WERI-Rb-1 (cell line): Measurements from ENCODE around the gene CDKN1C.

Experiments used
- DNase-seq: peaks from one replicate; pipeline ENCODE4 v3.0.0-alpha.2; 2020
- H3K27ac ChIP-seq: fragments of 250-450 bp; sonication (Bioruptor Pico); 2 replicates; pipeline ENCODE4 v1.5.1; 2020; ENCODE audit warnings: mild to moderate bottlenecking, moderate library complexity
- H3K27me3 ChIP-seq: fragments of 250-450 bp; sonication (Bioruptor Pico); 2 replicates; pipeline ENCODE4 v1.5.1; 2021; ENCODE audit warnings: mild to moderate bottlenecking, low read depth, moderate library complexity; ENCODE audit not compliant: insufficient read depth, severe bottlenecking
- H3K36me3 ChIP-seq: fragments of 250-450 bp; sonication (Bioruptor Pico); 2 replicates; pipeline ENCODE4 v1.5.1; 2020; ENCODE audit warnings: mild to moderate bottlenecking, moderate library complexity
- H3K4me3 ChIP-seq: 2 replicates; pipeline ENCODE4 v1.5.1; 2011; ENCODE audit warnings: low read depth, mild to moderate bottlenecking, control low read depth, low read length
- H3K9me3 ChIP-seq: fragments of 250-450 bp; sonication (Bioruptor Pico); 2 replicates; pipeline ENCODE4 v1.5.1; 2021; ENCODE audit warnings: mild to moderate bottlenecking, moderate library complexity; ENCODE audit not compliant: severe bottlenecking
- TF ChIP-seq, protein P1 (sequence below): IDR thresholded peaks from 2 replicates; pipeline ENCODE4 v1.5.1; 2011; ENCODE audit warnings: low read depth, mild to moderate bottlenecking, control low read depth, inconsistent platforms, low read length

Gene CDKN1C

GRCh38 chr11:2896047-2896446 lies 10.5 kb upstream of the CDKN1C start:
- Histone ChIP-seq H3K27me3 (no peaks in the 10 kb centered on the region), H3K27ac (no peak overlapping the region), H3K9me3 (no peaks in the 10 kb centered on the region), H3K36me3 (no peaks in the 10 kb centered on the region), H3K4me3 (no peak overlapping the region)
- DNase-seq, result no peak
- TF ChIP-seq, protein P1, sequence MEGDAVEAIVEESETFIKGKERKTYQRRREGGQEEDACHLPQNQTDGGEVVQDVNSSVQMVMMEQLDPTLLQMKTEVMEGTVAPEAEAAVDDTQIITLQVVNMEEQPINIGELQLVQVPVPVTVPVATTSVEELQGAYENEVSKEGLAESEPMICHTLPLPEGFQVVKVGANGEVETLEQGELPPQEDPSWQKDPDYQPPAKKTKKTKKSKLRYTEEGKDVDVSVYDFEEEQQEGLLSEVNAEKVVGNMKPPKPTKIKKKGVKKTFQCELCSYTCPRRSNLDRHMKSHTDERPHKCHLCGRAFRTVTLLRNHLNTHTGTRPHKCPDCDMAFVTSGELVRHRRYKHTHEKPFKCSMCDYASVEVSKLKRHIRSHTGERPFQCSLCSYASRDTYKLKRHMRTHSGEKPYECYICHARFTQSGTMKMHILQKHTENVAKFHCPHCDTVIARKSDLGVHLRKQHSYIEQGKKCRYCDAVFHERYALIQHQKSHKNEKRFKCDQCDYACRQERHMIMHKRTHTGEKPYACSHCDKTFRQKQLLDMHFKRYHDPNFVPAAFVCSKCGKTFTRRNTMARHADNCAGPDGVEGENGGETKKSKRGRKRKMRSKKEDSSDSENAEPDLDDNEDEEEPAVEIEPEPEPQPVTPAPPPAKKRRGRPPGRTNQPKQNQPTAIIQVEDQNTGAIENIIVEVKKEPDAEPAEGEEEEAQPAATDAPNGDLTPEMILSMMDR, result no peak

DNA sequence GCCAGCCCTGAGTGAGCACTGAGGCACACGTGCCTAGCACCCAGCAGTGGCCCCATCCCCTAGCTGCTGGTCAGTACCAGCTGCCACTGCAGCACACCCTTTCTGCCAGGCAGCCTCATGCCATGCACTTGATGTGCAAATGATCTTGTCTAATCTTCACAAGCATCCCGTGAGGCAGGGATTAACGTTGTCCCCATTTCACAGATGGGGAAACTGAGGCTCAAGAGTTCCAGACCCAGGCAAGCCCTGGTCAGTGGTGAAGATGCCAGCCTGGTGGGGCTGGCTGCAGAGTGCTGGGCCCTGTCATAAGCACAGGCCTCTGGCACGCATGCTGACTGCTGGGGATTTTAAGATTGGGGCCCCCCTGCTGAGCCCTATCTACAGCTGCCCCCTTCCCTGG lies 8.4 kb upstream of the CDKN1C start:
- H3K36me3 ChIP-seq, result no peaks in the 10 kb centered on the region
- TF ChIP-seq, protein P1, result no peak
- DNase-seq, result no peak

GRCh38 chr11:2892967-2893528 lies 7.5 kb upstream of the CDKN1C start:
- DNase-seq, result peak; percentile 59
- H3K27ac ChIP-seq, result peak overlapping the region; percentile 93
- no peaks in the 10 kb centered on the region for H3K36me3 ChIP-seq
- H3K4me3 ChIP-seq, result peak overlapping the region; percentile 49
- no peaks in the 10 kb centered on the region for H3K9me3 ChIP-seq
- no peaks in the 10 kb centered on the region for H3K27me3 ChIP-seq
- TF ChIP-seq, protein P1, result peak; percentile 64

More for the DNA sequence above, 8.4 kb upstream of the CDKN1C start:
- Histone ChIP-seq H3K9me3 (no peaks in the 10 kb centered on the region), H3K27me3 (no peaks in the 10 kb centered on the region), H3K4me3 (no peak overlapping the region), H3K27ac (no peak overlapping the region)

GRCh38 chr11:2892215-2892966 lies 6.8 kb upstream of the CDKN1C start:
- Histone ChIP-seq H3K27ac (peak overlapping the region; percentile 93), H3K27me3 (no peaks in the 10 kb centered on the region), H3K9me3 (no peaks in the 10 kb centered on the region), H3K36me3 (no peaks in the 10 kb centered on the region), H3K4me3 (peak overlapping the region; percentile 49)
- TF ChIP-seq, protein P1, result peak; percentile 95
- peak; percentile 78 for DNase-seq

GRCh38 chr11:2891326-2892214 lies 6.0 kb upstream of the CDKN1C start:
- Histone ChIP-seq H3K27me3 (no peaks in the 10 kb centered on the region), H3K27ac (peak overlapping the region; percentile 93), H3K36me3 (no peaks in the 10 kb centered on the region), H3K4me3 (peak overlapping the region; percentile 49), H3K9me3 (no peaks in the 10 kb centered on the region)
- peak; percentile 76 for DNase-seq
- TF ChIP-seq, protein P1, result peak; percentile 53; the same call in 1 of the 2 replicates
